ENCODE results near the gene MCUB. TPM values are rescaled to one million over a fixed set of nuclear protein-coding genes. Genes with fewer than 3 reads are reported as not detected.

MCUB gene
- total and polyA plus RNA-seq, 9 of the 15 experiments (the other 6 are each of a cell fraction or from before 2014, with no cell fraction given), result 1.4 to 21.5 (median 5.4) TPM

GRCh38 chr4:109699553-109700225 is 139.6 kb downstream of the MCUB start:
- no peak for ATAC-seq
- Histone ChIP-seq H3K4me3 (no peak overlapping the region), H3K4me1 (replicated peaks in 1 of 2; ENCODE audit: control insufficient read depth in 2 of 2, insufficient read depth in 2 of 2, low read length in 2 of 2) (peaks cover 22 to 24% of the 10 kb centered on the region in 2 experiments), H3K9me1 (ENCODE audit: control insufficient read depth, insufficient read depth, low read length) (no peaks in the 10 kb centered on the region), H3K27me3 (ENCODE audit: control insufficient read depth in 2 of 2, insufficient read depth in 2 of 2, low read length in 2 of 2) (no peaks in the 10 kb centered on the region), H3K9ac (ENCODE audit: insufficient read depth in 1 of 2, low read depth in 2 of 2, low read length in 2 of 2) (no peak overlapping the region), H3K9me3 (replicated peaks; ENCODE audit: control insufficient read depth, insufficient read depth, low read depth, low read length) (no peaks in the 10 kb centered on the region), H3K79me2 (ENCODE audit: control insufficient read depth, insufficient read depth, low read length) (peaks cover 34% of the 10 kb centered on the region), H3K27ac (ENCODE audit: extremely low read depth, low read depth, low read length) (no peak overlapping the region), H3K36me3 (ENCODE audit: control insufficient read depth, insufficient read depth, low read length) (peaks cover 34% of the 10 kb centered on the region), H4K20me1 (replicated peaks; ENCODE audit: control insufficient read depth, insufficient read depth, low read length) (no peaks in the 10 kb centered on the region; the same call in 1 of the 2 replicates), H3K4me2 (ENCODE audit: insufficient read depth, low read length) (no peak overlapping the region), H2AFZ (ENCODE audit: low read depth, low read length) (no peak overlapping the region)
- 80% methylated on average over 7 of the region's 8 CpGs for WGBS (ENCODE audit: insufficient coverage, low coverage, missing lambda C conversion rate)
- BruUV-seq (replicated peaks), result no TSS peak
- intact Hi-C loops (cut with micrococcal nuclease), result loop anchor here (10.0 kb wide), 1 partner anchor 275 kb away; no protein-coding TSS in a partner anchor
- DNase-seq (ENCODE audit: extremely low read depth in 1 of 4, low spot score in 3 of 4), result no peak
- ChIA-PET POLR2A (interaction anchor here (0.6 to 0.7 kb wide), 2 partner anchors 137 to 142 kb away, joined by 3 read pairs; no protein-coding TSS in a partner anchor), CTCF (ENCODE audit: low intra/inter-chr PET ratio) (no interaction called here)
- no peak for FAIRE-seq
- in situ Hi-C loops (cut with MboI), result no loop called here
- no peak for TF ChIP-seq STAG1 (CRISPR knock-in tag; IDR thresholded peaks at IDR 0.05; ENCODE audit: borderline replicate concordance)
- no peak for TF ChIP-seq CEBPZ (IDR thresholded peaks at IDR 0.05; ENCODE audit: borderline replicate concordance, low read depth, low read length)
- TF ChIP-seq NR4A1 (CRISPR knock-in tag; IDR thresholded peaks at IDR 0.05), result no peak
- no peak for TF ChIP-seq NR4A1 (tag; IDR thresholded peaks at IDR 0.05)
- no peak for TF ChIP-seq ZBTB33 (CRISPR knock-in tag; IDR thresholded peaks at IDR 0.05)
- TF ChIP-seq TFAM (CRISPR knock-in tag; conservative IDR thresholded peaks at IDR 0.05), result no peak
- TF ChIP-seq BCLAF1 (IDR thresholded peaks at IDR 0.05; ENCODE audit: borderline replicate concordance in 1 of 2, control insufficient read depth in 1 of 2, low read depth in 2 of 2, low read length in 1 of 2), result no peak
- no peak for TF ChIP-seq ZNF395 (CRISPR knock-in tag; IDR thresholded peaks at IDR 0.05)
- TF ChIP-seq GTF2E2 (tag; IDR thresholded peaks at IDR 0.05), result no peak
- TF ChIP-seq RB1 (IDR thresholded peaks at IDR 0.05; ENCODE audit: low read depth), result no peak
- TF ChIP-seq TAL1 (IDR thresholded peaks at IDR 0.05), result no peak
